HEK293 (cell line): ENCODE measurements around the gene RAB22A.

Experiments used
- CTCF ChIA-PET: fragments of 350-600 bp; formaldehyde crosslinking; extraction: SDS; loops from one replicate; lab custom pipeline; 2021; ENCODE audit warnings: antibody characterized with exemption; lab: Yijun Ruan, JAX
- POLR2A ChIA-PET: fragments of 300-600 bp; formaldehyde crosslinking; extraction: SDS; loops from one replicate; lab custom pipeline; 2020; ENCODE audit warnings: antibody characterized with exemption, inconsistent platforms; lab: Yijun Ruan, JAX
- H3K27ac ChIP-seq: fragments of 200-500 bp; sonication (Bioruptor generic); 2 replicates; pipeline ENCODE4 v1.5.1; 2014; ENCODE audit warnings: low read depth, low read length, control low read depth, inconsistent platforms; ENCODE audit errors: extremely low read depth
- H3K36me3 ChIP-seq, 2 experiments: fragments of 200-500 bp in 1 of 2; sonication (Bioruptor generic) in 1 of 2; 1 replicate in 1 of 2; 2 replicates in 1 of 2; pipeline ENCODE4 v1.5.1; 2014 to 2017; ENCODE audit warnings: inconsistent platforms in 2 of 2, low read length in 2 of 2; ENCODE audit not compliant: control insufficient read depth in 2 of 2, insufficient read depth in 1 of 2
- H3K4me1 ChIP-seq: fragments of 200-500 bp; sonication (Bioruptor generic); 2 replicates; pipeline ENCODE4 v1.5.1; 2014; ENCODE audit warnings: mild to moderate bottlenecking, low read length, inconsistent platforms; ENCODE audit not compliant: control insufficient read depth, insufficient read depth
- H3K4me3 ChIP-seq: 2 replicates; pipeline ENCODE4 v1.5.1; 2011; ENCODE audit warnings: low read depth, mild to moderate bottlenecking, control low read depth, low read length, moderate library complexity
- H3K9me3 ChIP-seq: fragments of 200-500 bp; sonication (Bioruptor generic); 2 replicates; pipeline ENCODE4 v1.5.1; 2014; ENCODE audit warnings: low read depth, low read length, inconsistent platforms; ENCODE audit not compliant: control insufficient read depth, insufficient read depth
- FEZF1 ChIP-seq: fragments of 450-650 bp; formaldehyde crosslinking; IDR thresholded peaks from 2 replicates; pipeline ENCODE4 v1.5.1; 2016; ENCODE audit warnings: missing biosample characterization, missing genetic modification characterization
- GLIS2 ChIP-seq: fragments of 450-650 bp; formaldehyde crosslinking; IDR thresholded peaks from 2 replicates; pipeline ENCODE4 v1.5.1; 2016; ENCODE audit warnings: missing biosample characterization, missing genetic modification characterization
- KLF8 ChIP-seq: fragments of 450-650 bp; formaldehyde crosslinking; IDR thresholded peaks from 2 replicates; pipeline ENCODE4 v1.5.1; 2016; ENCODE audit warnings: missing biosample characterization, missing genetic modification characterization
- MZF1 ChIP-seq: fragments of 450-650 bp; formaldehyde crosslinking; IDR thresholded peaks from 2 replicates; pipeline ENCODE4 v1.5.1; 2017; ENCODE audit warnings: missing biosample characterization, missing genetic modification characterization, borderline replicate concordance
- PBX3 ChIP-seq: sonication (generic); formaldehyde crosslinking; IDR thresholded peaks from 2 replicates; pipeline ENCODE4 v1.8.1; 2022; ENCODE audit warnings: mild to moderate bottlenecking, moderate library complexity, missing genetic modification reagents
- PRDM6 ChIP-seq: fragments of 450-650 bp; formaldehyde crosslinking; IDR thresholded peaks from 2 replicates; pipeline ENCODE4 v1.5.1; 2017; ENCODE audit warnings: missing biosample characterization, missing genetic modification characterization
- ZBTB1 ChIP-seq: fragments of 450-650 bp; formaldehyde crosslinking; IDR thresholded peaks from 2 replicates; pipeline ENCODE4 v1.5.1; 2016; ENCODE audit warnings: missing biosample characterization, missing genetic modification characterization
- ZBTB49 ChIP-seq: fragments of 450-650 bp; formaldehyde crosslinking; IDR thresholded peaks from 2 replicates; pipeline ENCODE4 v1.5.1; 2016; ENCODE audit warnings: missing biosample characterization, missing genetic modification characterization, low read depth
- ZFP41 ChIP-seq: fragments of 450-650 bp; formaldehyde crosslinking; IDR thresholded peaks from 2 replicates; pipeline ENCODE4 v1.5.1; 2016; ENCODE audit warnings: missing biosample characterization, missing genetic modification characterization, borderline replicate concordance
- ZNF10 ChIP-seq: fragments of 450-650 bp; formaldehyde crosslinking; IDR thresholded peaks from 2 replicates; pipeline ENCODE4 v1.5.1; 2017; ENCODE audit warnings: missing biosample characterization, missing genetic modification characterization
- ZNF138 ChIP-seq: fragments of 450-650 bp; formaldehyde crosslinking; IDR thresholded peaks from 2 replicates; pipeline ENCODE4 v1.5.1; 2016; ENCODE audit warnings: missing biosample characterization, missing genetic modification characterization, borderline replicate concordance
- ZNF19 ChIP-seq: fragments of 450-650 bp; formaldehyde crosslinking; IDR thresholded peaks from 2 replicates; pipeline ENCODE4; 2016; ENCODE audit warnings: missing biosample characterization, missing genetic modification characterization, low read depth
- ZNF223 ChIP-seq: fragments of 450-650 bp; formaldehyde crosslinking; IDR thresholded peaks from 2 replicates; pipeline ENCODE4 v1.5.1; 2016; ENCODE audit warnings: missing biosample characterization, missing genetic modification characterization
- ZNF513 ChIP-seq: fragments of 450-650 bp; IDR thresholded peaks from 2 replicates; pipeline ENCODE4 v1.5.1; 2018; ENCODE audit warnings: missing biosample characterization, missing genetic modification characterization
- ZNF529 ChIP-seq: fragments of 450-650 bp; formaldehyde crosslinking; IDR thresholded peaks from 2 replicates; pipeline ENCODE4 v1.5.1; 2017; ENCODE audit warnings: missing genetic modification characterization, missing biosample characterization; ENCODE audit not compliant: insufficient replicate concordance
- ZNF555 ChIP-seq: fragments of 450-650 bp; formaldehyde crosslinking; conservative IDR thresholded peaks from 2 replicates; pipeline ENCODE4 v1.5.1; 2017; ENCODE audit warnings: missing biosample characterization, mild to moderate bottlenecking, missing genetic modification characterization, inconsistent platforms
- ZNF571 ChIP-seq: fragments of 450-650 bp; formaldehyde crosslinking; IDR thresholded peaks from 2 replicates; pipeline ENCODE4 v1.5.0; 2017; ENCODE audit warnings: missing biosample characterization, missing genetic modification characterization
- ZNF670 ChIP-seq: fragments of 450-650 bp; formaldehyde crosslinking; IDR thresholded peaks from 2 replicates; pipeline ENCODE4 v1.5.1; 2016; ENCODE audit warnings: missing biosample characterization, missing genetic modification characterization, low read depth
- ZNF747 ChIP-seq: fragments of 450-650 bp; formaldehyde crosslinking; IDR thresholded peaks from 2 replicates; pipeline ENCODE4 v1.5.1; 2016; ENCODE audit warnings: missing biosample characterization, missing genetic modification characterization
- ZXDB ChIP-seq: fragments of 450-650 bp; formaldehyde crosslinking; IDR thresholded peaks from 2 replicates; pipeline ENCODE4 v1.5.1; 2016; ENCODE audit warnings: missing biosample characterization, missing genetic modification characterization

Gene RAB22A

GRCh38 chr20:58277578-58278472 is 31.7 kb upstream of the RAB22A start:
- ChIA-PET CTCF (interaction anchor here (0.6 kb wide), 1 partner anchor 188 kb away, joined by 3 read pairs; no protein-coding TSS in a partner anchor), POLR2A (no interaction called here)
- H3K4me1 ChIP-seq: no peaks in the 10 kb centered on the region
- TF ChIP-seq ZNF513 (tag by site-specific recombination): no peak
- no peak for TF ChIP-seq GLIS2 (tag by site-specific recombination)
- no peak for TF ChIP-seq ZFP41
- TF ChIP-seq ZNF670 (tag by site-specific recombination): no peak
- no peak for TF ChIP-seq ZXDB
- no peak for TF ChIP-seq ZNF529 (tag by site-specific recombination)
- TF ChIP-seq MZF1: peak; percentile 42; the same call in 1 of the 2 replicates
- TF ChIP-seq ZNF138 (tag by site-specific recombination): no peak
- TF ChIP-seq ZNF19 (tag by site-specific recombination): no peak
- TF ChIP-seq ZNF555 (tag by site-specific recombination): no peak
- TF ChIP-seq FEZF1: peak; percentile 33; the same call in 1 of the 2 replicates
- no peak for TF ChIP-seq ZNF223 (tag by site-specific recombination)
- no peak for TF ChIP-seq PBX3
- no peak for TF ChIP-seq ZBTB1 (tag by site-specific recombination)
- TF ChIP-seq KLF8: no peak
- no peak for TF ChIP-seq ZNF571
- TF ChIP-seq ZNF10 (tag by site-specific recombination): peak; percentile 71; the same call in 1 of the 2 replicates
- TF ChIP-seq PRDM6: peak; percentile 30
- TF ChIP-seq ZNF747 (tag by site-specific recombination): no peak
- TF ChIP-seq ZBTB49: no peak
- H3K36me3 ChIP-seq: no peaks in the 10 kb centered on the region; a peak in 1 of 3 replicates
- H3K27ac ChIP-seq: no peak overlapping the region
- no peaks in the 10 kb centered on the region for H3K9me3 ChIP-seq
- no peak overlapping the region for H3K4me3 ChIP-seq
